ENCODE data around the gene SFXN3.
"Not testable (repeated sequence)": the region's sequence is repeated elsewhere in the genome, so short reads cannot be mapped to it uniquely, and the experiment has no call there.

- TF ChIP-seq, protein P1, sequence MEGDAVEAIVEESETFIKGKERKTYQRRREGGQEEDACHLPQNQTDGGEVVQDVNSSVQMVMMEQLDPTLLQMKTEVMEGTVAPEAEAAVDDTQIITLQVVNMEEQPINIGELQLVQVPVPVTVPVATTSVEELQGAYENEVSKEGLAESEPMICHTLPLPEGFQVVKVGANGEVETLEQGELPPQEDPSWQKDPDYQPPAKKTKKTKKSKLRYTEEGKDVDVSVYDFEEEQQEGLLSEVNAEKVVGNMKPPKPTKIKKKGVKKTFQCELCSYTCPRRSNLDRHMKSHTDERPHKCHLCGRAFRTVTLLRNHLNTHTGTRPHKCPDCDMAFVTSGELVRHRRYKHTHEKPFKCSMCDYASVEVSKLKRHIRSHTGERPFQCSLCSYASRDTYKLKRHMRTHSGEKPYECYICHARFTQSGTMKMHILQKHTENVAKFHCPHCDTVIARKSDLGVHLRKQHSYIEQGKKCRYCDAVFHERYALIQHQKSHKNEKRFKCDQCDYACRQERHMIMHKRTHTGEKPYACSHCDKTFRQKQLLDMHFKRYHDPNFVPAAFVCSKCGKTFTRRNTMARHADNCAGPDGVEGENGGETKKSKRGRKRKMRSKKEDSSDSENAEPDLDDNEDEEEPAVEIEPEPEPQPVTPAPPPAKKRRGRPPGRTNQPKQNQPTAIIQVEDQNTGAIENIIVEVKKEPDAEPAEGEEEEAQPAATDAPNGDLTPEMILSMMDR (IDR thresholded peaks at IDR 0.05; ENCODE audit: low read length): not testable (repeated sequence)
- TF ChIP-seq EZH2 (IDR thresholded peaks at IDR 0.05; ENCODE audit: borderline replicate concordance, low read length): not testable (repeated sequence)
Observed at GRCh38 chr10:101034404-101034803, 3.4 kb downstream of the SFXN3 start.

Data from OCI-LY1 (cell line).